HG02973 (cell line): ENCODE results near the gene NSUN7.

ENCODE experiments used
- ATAC-seq: cut with Tn5 transposase; IDR thresholded peaks from one replicate; pipeline ENCODE4 v1.9.1; 2021; ENCODE audit warnings: moderate library complexity; ENCODE audit not compliant: unreplicated experiment

NSUN7 gene

GRCh38 chr4:40845154-40845835 is 95.5 kb downstream of the NSUN7 start:
- ATAC-seq, result no peak

DNA sequence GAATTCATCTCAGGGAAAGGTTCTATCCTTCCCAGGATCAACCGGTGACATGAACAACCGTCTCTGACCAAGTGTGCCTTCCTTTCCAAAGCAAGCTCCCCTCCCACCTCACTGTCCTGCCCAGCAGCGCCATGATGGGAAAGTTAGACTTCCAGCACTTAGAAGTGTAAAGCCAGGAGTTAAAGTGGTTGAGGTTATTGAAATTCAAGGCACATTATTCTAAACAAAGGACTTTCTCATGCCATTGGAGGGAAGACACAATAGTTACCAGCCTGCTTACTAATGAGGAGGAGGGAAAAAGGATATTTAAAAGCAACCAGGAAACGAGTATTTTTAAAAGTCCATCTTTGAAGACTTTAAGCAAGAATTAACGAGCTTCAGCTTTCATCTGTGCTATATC is 96.8 kb downstream of the NSUN7 start:
- ATAC-seq, result no peak

- no peak for ATAC-seq
Measured at GRCh38 chr4:40848251-40848650, 98.5 kb downstream of the NSUN7 start.

GRCh38 chr4:40848940-40849339 is 99.2 kb downstream of the NSUN7 start:
- no peak for ATAC-seq

GRCh38 chr4:40850496-40850895 is 100.7 kb downstream of the NSUN7 start:
- no peak for ATAC-seq

DNA sequence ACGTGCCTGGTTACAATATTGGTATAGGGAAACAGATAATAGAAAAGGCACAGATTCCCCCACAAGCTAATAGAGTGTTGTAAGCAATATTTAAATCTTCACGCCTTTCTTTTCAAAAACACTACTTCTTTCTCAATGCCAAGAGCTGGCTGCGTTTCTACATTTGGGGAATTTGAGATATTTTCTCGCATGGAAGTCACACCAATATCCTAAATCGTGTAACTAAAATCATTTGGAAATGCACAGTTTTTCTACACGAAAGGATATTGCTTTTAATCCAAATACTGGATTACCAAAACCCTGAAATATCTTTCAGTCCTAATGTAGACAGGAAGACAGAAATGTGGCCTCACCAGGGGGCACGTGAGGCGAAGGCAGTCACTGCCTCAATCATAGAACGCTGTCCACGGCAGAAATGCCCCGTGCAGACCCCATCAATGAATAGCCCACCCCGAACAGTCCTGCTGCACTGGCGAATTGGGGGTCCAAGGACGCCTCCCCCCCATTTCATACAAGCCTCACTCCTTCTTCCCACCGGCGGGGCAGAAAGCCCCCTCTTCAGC is 106.6 kb downstream of the NSUN7 start:
- no peak for ATAC-seq

DNA sequence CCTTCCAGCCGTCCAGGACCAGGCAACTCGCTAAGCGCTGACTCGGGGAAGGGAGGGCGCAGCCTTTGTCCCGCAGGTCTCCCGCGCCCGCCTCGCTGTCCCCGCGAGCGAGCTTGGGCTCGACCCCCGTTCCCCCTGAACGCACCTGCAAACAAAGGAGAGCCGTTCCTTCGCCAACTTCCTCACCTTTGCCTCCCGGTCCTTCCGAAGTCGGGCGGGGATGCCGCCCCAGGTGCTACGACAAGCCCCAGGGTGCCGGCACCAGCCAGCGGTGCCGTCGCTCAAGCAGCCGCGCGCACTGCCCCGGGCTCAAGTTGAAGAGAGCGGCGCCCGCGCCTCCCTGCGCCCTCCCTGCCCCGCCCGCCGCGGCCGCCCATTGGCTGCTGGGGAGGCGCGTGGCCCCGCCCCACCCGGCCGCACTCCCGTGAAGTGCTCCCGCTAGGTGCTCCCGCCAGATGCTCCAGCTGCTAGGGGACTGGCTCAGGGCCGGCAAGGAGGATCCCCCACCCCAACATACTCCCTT is 107.1 kb downstream of the NSUN7 start:
- ATAC-seq, result peak; percentile 83

DNA sequence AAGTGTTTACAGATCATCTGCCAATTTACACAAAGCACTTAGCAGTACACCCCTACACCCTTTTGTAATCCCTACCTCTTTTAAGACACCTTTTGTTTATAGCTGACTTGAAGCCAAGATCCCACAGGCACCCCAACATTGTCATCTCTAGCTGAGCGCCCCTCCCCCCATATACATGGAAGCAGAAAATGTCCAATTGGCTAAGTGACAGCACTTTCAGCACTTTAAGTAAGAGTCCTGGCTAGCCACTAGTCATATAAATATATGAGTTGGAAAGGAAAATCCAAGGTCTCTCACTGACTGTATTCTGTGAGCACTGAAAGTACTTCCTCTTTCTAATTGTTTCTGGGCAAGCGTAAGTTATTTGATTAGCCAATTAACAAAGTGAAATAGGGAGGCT is 108.2 kb downstream of the NSUN7 start:
- ATAC-seq, result no peak

DNA sequence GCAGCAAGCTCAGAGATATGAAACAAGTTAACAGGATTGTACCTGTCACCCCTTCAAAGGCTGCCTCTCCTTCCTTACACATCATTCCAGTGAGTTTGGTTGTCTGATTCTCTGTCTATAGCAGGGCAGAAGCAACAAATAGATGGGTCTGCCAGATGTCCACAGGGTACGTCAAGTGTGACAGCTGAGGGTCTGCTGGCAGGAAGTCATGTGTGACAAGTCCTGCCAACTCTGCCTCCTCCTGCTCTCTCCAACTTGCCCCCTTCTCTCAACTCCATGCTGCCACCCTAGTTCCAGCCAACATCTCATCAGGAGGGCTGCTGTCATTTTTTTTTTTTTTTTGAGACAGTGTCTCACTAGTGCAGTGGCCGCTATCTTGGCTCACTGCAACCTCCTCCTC is 109.2 kb downstream of the NSUN7 start:
- no peak for ATAC-seq
